GM12875 (cell line): ENCODE data around the gene THRB.

ENCODE experiments used
- H3K4me3 ChIP-seq: one replicate; pipeline ENCODE4 v1.5.1; 2011; ENCODE audit warnings: low read depth, low read length, control low read depth
- TF ChIP-seq, protein P1 (sequence below): IDR thresholded peaks from 2 replicates; pipeline ENCODE4 v1.5.1; 2011; ENCODE audit warnings: low read depth, mild to moderate bottlenecking, control low read depth, inconsistent platforms, low read length, moderate library complexity, borderline replicate concordance; ENCODE audit not compliant: insufficient read depth

The THRB gene

DNA sequence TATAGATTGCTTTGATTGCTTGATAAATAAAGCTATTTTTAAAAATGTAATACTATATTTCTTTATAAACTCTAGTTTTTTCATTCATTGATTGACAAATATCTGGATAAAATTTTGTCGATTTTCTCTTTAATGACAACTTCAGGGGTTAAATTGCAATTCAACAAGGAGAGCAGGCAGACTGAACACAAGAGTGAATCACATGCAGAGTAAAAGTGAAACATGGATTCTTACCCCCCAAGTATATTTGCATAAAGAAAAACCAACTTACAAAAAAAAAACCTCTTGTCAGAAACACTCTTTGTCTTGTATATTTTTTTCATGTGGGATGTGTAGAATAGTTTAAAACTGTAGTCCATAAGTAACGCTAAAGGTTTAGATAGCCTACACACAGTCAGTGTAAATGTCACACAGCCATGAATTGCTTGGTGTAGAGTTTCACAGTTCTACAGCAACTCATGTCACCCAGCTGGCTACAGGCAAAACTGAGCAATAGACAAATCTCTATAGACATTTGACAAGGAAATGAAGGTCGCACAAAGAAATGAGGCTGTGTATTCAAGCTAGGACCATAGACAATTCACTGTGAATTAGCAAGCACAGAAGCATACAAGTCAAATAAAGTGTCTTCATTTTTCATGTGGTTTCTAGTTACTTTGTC lies 141.6 kb downstream of the THRB start:
- TF ChIP-seq, protein P1, sequence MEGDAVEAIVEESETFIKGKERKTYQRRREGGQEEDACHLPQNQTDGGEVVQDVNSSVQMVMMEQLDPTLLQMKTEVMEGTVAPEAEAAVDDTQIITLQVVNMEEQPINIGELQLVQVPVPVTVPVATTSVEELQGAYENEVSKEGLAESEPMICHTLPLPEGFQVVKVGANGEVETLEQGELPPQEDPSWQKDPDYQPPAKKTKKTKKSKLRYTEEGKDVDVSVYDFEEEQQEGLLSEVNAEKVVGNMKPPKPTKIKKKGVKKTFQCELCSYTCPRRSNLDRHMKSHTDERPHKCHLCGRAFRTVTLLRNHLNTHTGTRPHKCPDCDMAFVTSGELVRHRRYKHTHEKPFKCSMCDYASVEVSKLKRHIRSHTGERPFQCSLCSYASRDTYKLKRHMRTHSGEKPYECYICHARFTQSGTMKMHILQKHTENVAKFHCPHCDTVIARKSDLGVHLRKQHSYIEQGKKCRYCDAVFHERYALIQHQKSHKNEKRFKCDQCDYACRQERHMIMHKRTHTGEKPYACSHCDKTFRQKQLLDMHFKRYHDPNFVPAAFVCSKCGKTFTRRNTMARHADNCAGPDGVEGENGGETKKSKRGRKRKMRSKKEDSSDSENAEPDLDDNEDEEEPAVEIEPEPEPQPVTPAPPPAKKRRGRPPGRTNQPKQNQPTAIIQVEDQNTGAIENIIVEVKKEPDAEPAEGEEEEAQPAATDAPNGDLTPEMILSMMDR = no peak
- H3K4me3 ChIP-seq = no peak overlapping the region

DNA sequence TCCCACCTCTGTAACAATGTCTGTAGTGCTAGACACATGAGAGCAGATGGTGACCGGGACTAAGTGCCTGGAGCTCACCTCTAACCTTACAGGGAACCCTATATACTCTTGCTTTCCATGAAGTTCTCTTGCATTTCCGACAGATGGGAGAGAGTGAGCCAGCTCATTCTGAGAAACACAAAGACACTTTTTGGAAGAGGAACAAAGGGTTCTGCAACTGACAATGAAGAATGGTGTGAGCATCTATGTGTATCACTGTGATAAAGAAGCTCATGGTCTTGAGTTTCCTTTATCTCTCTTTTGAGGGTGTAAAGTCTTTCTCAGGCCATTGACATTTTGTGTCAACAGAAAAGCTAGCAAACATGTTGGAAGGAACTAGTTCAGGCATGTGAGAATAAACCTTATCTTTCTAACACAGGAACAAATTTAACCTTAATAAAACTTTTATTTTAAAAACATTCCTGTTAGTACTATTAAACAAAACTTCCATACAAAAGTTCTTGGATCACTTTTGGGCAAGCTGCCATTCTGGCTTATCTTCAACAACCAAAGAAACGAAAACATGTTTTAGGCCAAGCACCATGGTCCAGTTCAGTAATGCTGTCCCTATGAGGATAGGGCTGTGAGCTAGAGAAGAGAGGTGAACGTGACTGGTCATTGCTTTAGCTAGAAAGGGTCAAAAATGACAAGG lies 142.7 kb downstream of the THRB start:
- no peak overlapping the region for H3K4me3 ChIP-seq
- TF ChIP-seq, protein P1 = no peak

DNA sequence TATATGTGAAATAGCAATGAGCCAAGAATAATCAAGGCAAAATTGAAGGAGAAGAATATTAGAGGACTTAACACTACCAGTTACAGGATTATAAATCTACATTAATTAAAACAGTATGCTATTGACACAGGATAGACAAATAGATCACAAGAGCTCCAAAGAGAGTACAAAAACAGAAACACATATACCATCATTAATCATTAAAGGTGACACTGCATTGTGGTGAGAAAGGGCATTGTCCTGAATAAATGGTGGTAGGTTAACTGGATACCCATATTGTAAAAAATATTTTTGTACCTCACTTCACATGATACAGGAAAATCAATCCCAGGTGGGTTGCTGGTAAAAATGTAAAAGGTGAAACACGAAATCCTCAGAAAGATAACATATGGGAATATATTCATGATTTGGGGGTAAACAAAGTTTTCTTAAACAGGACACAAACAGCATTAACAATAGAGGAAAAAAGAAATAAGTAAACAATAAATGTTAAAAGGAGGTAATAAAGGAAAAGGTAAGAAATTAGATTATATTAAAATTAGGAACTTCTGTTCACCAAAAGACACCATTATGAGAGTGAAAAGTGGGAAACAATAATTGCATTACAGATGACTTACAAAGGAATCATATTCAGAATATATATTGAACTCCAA lies 145.2 kb downstream of the THRB start:
- TF ChIP-seq, protein P1 = no peak

DNA sequence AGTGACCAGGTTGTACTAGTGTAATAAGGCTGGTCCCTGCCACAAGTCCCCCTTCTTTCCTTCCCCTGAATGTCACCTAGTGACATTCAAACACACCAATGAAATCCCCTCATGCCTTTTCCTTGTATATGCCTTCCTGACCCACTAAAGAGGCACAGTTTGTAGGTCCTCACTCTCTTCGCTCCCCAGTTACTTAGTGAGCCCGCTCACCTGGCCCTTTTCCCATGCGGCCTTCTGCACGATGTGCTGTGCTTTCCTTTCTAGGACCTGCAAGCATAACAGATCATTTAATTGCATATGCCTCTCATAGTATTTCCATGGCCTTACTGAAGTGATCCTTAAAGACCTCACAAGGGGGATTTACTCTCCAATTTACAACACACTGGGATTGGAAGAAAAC lies 146.3 kb downstream of the THRB start:
- no peak overlapping the region for H3K4me3 ChIP-seq
- TF ChIP-seq, protein P1 = no peak

More for the DNA sequence above, 145.2 kb downstream of the THRB start:
- H3K4me3 ChIP-seq = no peak overlapping the region

DNA sequence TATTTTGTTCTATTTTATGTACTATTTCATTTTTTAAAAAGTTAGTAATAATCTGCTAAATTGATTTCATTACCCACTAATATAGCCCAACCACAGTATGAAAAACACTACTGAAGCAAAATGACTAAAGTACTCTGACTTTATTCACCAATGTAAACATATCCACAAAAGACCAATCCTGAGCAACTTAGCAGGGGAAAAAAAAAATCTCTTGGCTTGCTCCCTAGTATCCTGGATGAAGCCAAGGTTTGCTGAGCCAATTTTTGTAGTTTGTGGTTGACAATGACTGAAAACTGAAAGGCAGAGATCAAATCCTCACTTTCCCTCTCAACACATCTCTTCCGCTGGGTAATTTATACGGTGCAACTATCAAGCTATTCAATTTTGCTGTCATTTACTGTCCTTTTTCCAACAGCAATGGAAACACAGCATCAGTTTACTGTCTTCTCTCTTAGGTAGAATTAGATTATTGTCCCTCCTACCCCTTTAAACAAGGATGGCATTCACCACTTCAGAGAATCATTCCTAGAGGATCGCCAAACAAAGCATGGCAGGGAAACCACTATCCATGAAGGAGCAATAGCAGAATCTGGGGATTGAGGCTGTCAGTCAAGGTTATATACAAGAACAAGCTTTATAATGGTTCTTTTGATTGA lies 149.7 kb downstream of the THRB start:
- TF ChIP-seq, protein P1 = no peak
- H3K4me3 ChIP-seq = no peak overlapping the region

DNA sequence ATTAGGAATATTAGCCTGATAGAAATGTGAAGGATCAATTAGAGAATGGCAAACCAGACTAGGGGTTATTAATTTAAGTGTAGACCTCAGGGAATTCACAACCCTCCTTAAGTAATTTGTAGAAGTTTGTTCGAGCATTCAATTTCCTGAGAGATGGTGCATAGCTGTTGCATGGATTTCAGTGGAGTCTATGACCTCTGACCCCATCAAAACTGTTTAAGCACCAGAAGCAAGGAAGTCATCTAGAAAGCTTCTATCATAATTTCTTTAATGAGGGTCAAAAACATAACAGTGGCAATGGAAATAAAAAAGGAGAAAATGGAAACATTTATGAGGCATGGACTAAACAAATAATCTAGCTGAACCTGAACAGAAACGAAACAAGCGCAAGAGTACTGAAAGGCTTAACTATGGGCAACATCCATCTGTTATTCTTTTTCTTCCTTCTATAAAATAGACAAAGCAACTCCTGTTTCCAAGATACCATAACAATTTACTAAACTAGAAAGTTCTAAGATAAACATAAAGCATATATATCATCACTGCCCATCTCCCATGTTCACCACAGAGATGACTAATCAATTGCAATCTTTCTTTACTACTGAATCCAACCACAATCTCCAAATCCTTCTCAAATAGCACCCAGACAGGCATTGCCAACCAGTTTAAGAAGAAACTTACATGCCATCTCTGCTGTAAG lies 151.4 kb downstream of the THRB start:
- TF ChIP-seq, protein P1 = no peak
- no peak overlapping the region for H3K4me3 ChIP-seq
